Stimulated activated CD8-positive, alpha-beta memory T cell treated with anti-CD3 and anti-CD28 coated beads, Interleukin-4, amount 100 ng/mL, for 4 hours (primary cell): ENCODE results near the gene SPOCK1.
"Not testable (repeated sequence)": the region's sequence is repeated elsewhere in the genome, so short reads cannot be mapped to it uniquely, and the experiment has no call there.

ENCODE experiments used
- DNase-seq, 2 donors: peaks; one replicate each; pipeline ENCODE4 v3.0.0-alpha.2; 2020; ENCODE audit warnings: low read depth in 2 of 2, low spot score in 1 of 2

Gene SPOCK1

GRCh38 chr5:137233304-137233703 lies 265.8 kb downstream of the SPOCK1 start:
- not testable (repeated sequence) for DNase-seq

GRCh38 chr5:137231540-137231939 lies 267.6 kb downstream of the SPOCK1 start:
- DNase-seq, result no peak

- no peak for DNase-seq
These were observed 270.3 kb downstream of the SPOCK1 start for GRCh38 chr5:137228816-137229215.

GRCh38 chr5:137226081-137226480 lies 273.0 kb downstream of the SPOCK1 start:
- no peak for DNase-seq

- DNase-seq, result no peak
These were observed 275.5 kb downstream of the SPOCK1 start for GRCh38 chr5:137223324-137224295.

GRCh38 chr5:137221943-137222342 lies 277.2 kb downstream of the SPOCK1 start:
- no peak for DNase-seq

- no peak for DNase-seq
These were observed 278.6 kb downstream of the SPOCK1 start for GRCh38 chr5:137220523-137220927.

- no peak for DNase-seq
These were observed 280.2 kb downstream of the SPOCK1 start for GRCh38 chr5:137218896-137219295.

- no peak for DNase-seq
These were observed 280.7 kb downstream of the SPOCK1 start for GRCh38 chr5:137218471-137218870.

- DNase-seq, result no peak
These were observed 281.4 kb downstream of the SPOCK1 start for GRCh38 chr5:137217599-137218200.

- DNase-seq, result no peak
These were observed 282.0 kb downstream of the SPOCK1 start for GRCh38 chr5:137216976-137217598.

- DNase-seq, result no peak
These were observed 283.3 kb downstream of the SPOCK1 start for GRCh38 chr5:137215780-137216179.

GRCh38 chr5:137215261-137215660 lies 283.9 kb downstream of the SPOCK1 start:
- DNase-seq, result no peak

- DNase-seq, result no peak
These were observed 284.5 kb downstream of the SPOCK1 start for GRCh38 chr5:137214446-137215189.

GRCh38 chr5:137212471-137212870 lies 286.7 kb downstream of the SPOCK1 start:
- no peak for DNase-seq

- no peak for DNase-seq
These were observed 289.8 kb downstream of the SPOCK1 start for GRCh38 chr5:137209232-137209809.

- no peak for DNase-seq
These were observed 291.9 kb downstream of the SPOCK1 start for GRCh38 chr5:137207023-137207760.

- no peak for DNase-seq
These were observed 293.0 kb downstream of the SPOCK1 start for GRCh38 chr5:137206030-137206715.

GRCh38 chr5:137205231-137206027 lies 293.7 kb downstream of the SPOCK1 start:
- DNase-seq, result no peak
